ENCODE results near the gene SEBOX. TPM values are rescaled to one million over a fixed set of nuclear protein-coding genes. Genes with fewer than 3 reads are reported as not detected.

The SEBOX gene
- total RNA-seq, 1 donor from 2014 or later, result not detected

DNA sequence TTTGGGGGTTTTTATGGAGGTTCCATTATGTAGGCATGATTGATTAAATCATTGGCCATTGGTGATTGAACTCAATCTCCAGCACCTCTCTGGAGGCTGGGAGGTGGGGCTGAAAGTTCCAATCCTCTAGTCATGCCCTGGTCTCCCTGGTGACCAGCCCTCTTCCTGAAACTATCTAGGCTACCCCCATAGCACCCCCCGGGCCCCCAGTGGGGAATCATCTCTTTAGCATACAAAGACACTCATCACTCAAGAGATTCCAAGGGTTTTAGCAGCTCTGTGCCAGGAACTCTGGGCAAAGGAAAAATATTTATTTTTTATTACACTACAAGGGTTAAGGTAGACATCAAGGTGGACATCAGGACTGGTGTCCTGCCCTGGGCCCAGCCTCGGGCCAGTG, 30.4 kb upstream of the SEBOX start:
- no peak overlapping the region for H3K4me3 ChIP-seq (ENCODE audit: low read depth, low read length)
- TF ChIP-seq CTCF (conservative IDR thresholded peaks at IDR 0.05; ENCODE audit: low read depth, low read length), result no peak
- DNase-seq (ENCODE audit: low read depth), result no peak

DNA sequence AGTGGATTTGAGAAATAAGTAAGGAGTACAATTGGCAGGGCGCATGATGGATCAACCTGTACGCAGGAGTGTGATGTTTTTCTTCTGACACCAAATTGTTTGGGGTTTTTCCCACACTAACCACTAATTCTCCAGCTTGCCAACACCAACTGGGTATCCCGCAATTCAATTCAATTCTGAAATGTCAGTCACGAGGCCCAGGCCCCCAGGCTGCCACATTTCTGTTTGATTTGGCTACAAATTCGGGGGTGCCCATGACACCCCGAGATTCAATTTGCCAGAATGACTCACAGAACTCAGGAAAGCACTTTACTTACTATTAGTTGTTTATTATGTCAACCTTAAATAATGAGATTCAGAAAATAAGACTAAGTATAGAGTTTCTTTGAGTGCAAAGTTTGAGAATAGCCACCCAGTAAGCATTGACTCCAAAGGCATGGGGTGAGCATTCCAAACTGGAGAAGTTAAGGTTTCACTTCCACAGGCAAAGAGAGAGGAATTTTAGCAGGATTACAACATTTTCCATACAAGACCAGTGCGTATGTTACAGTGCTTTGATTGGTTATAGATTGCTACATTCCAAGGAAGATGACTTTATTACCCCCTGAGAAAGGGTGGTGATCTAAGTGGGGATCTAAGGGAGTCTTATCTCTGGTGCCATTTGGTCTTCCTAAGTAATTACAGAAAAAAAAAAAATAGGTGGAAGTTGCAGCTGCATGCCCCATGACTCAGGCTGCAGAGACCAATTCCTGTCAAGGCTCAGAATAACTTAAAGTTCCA, 29.5 kb upstream of the SEBOX start:
- no peak for DNase-seq (ENCODE audit: low read depth)
- TF ChIP-seq CTCF (conservative IDR thresholded peaks at IDR 0.05; ENCODE audit: low read depth, low read length), result no peak
- H3K4me3 ChIP-seq (ENCODE audit: low read depth, low read length), result no peak overlapping the region

GRCh38 chr17:28392491-28392890, 27.5 kb upstream of the SEBOX start:
- no peak for DNase-seq (ENCODE audit: low read depth)
- TF ChIP-seq CTCF (conservative IDR thresholded peaks at IDR 0.05; ENCODE audit: low read depth, low read length), result no peak

DNA sequence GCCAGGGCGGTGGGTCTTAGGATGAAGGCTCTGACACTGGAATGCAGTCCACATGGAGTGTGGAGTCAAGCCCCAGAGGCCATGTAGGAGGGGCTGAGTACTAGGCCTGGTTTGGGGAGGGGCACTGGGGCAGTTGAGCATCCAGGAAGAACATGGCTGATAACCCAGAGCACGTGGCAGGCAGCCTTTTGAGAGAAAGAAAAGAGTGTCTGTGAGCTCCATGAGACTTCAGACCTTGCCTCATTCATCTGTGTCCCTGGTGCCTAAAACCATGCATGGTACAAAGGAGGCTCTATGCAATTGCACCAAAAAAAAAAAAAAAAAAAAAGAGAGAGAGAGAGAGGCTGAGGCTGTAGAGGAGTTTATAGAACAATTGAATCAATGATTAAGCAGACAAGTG, 26.4 kb upstream of the SEBOX start:
- no peak overlapping the region for H3K4me3 ChIP-seq (ENCODE audit: low read depth, low read length)
- DNase-seq (ENCODE audit: low read depth), result no peak

More at GRCh38 chr17:28392491-28392890, 27.5 kb upstream of the SEBOX start:
- H3K4me3 ChIP-seq (ENCODE audit: low read depth, low read length), result no peak overlapping the region

GRCh38 chr17:28390984-28391383, 26.0 kb upstream of the SEBOX start:
- H3K4me3 ChIP-seq (ENCODE audit: low read depth, low read length), result no peak overlapping the region
- DNase-seq (ENCODE audit: low read depth), result no peak
- TF ChIP-seq CTCF (conservative IDR thresholded peaks at IDR 0.05; ENCODE audit: low read depth, low read length), result no peak

More for the DNA sequence above, 26.4 kb upstream of the SEBOX start:
- no peak for TF ChIP-seq CTCF (conservative IDR thresholded peaks at IDR 0.05; ENCODE audit: low read depth, low read length)

GRCh38 chr17:28390563-28390962, 25.6 kb upstream of the SEBOX start:
- H3K4me3 ChIP-seq (ENCODE audit: low read depth, low read length), result no peak overlapping the region
- no peak for TF ChIP-seq CTCF (conservative IDR thresholded peaks at IDR 0.05; ENCODE audit: low read depth, low read length)

DNA sequence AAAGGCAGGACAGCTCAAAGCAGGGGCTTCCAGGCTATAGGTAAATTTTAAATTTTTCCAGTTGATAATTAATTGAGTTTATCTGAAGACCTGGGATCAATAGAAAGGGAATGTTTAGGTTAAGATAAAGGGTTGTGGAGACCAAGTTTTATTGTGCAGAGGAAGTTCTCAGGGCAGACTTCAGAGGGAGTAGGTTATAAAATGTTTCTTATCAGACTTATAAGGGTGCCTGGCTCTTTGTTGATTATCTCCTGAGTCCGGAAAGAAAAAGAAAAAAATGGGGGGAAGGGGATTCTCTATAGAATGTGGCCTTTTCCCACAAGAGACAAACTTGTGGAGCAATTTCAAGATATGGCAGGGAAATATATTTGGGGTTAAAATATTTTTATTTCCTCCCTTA, 25.1 kb upstream of the SEBOX start:
- no peak for TF ChIP-seq CTCF (conservative IDR thresholded peaks at IDR 0.05; ENCODE audit: low read depth, low read length)
- no peak for DNase-seq (ENCODE audit: low read depth)
- no peak overlapping the region for H3K4me3 ChIP-seq (ENCODE audit: low read depth, low read length)

More at GRCh38 chr17:28390563-28390962, 25.6 kb upstream of the SEBOX start:
- DNase-seq (ENCODE audit: low read depth), result no peak
